ENCODE measurements around the gene MPZL2.

MPZL2 gene

GRCh38 chr11:118283037-118283636 lies 19.0 kb upstream of the MPZL2 start:
- no peak for DNase-seq

GRCh38 chr11:118282606-118283005 lies 18.5 kb upstream of the MPZL2 start:
- no peak for DNase-seq

- DNase-seq, result no peak
Measured at GRCh38 chr11:118281284-118281683, 17.2 kb upstream of the MPZL2 start.

DNA sequence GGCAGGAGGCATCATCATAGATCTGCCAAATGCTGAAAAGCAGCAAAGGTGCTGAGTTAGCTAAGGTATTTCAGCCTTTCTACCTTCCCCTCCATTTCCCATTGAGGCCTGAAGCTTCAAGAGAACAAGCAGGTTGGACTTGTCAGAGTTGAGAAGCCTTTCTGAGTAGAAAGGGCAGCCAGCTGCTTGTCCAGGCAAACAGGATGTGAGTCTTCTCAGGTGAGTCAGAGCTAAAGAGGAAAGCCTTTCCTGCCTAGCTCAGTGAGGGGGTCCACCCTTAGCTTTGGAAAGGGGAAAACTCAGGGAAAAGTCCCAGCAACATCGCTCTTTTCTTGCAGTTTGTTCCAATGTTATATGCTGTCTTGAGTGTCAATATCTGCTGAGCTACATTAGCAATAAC lies 13.2 kb upstream of the MPZL2 start:
- DNase-seq, result no peak

- DNase-seq, result no peak
Measured at GRCh38 chr11:118276422-118276821, 12.3 kb upstream of the MPZL2 start.

DNA sequence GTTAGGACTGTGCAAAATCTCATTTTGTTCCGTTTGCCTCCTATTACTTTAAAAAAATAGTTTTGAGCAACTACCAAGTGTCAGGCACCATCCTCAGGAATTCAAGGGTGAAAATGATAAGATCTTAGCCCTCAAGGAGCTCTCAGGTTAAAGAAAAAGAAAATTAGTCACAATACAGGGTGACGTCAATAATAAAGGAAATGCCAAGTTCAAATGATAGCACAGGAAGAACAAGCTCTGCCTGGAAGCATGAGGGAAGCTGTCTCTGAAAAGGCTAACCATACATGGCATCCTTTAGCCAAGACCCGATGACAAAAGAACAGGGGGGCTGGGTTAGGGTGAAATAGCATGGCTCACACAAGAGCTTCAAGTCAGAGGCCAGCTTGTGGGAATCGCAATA lies 11.1 kb upstream of the MPZL2 start:
- DNase-seq, result no peak

DNA sequence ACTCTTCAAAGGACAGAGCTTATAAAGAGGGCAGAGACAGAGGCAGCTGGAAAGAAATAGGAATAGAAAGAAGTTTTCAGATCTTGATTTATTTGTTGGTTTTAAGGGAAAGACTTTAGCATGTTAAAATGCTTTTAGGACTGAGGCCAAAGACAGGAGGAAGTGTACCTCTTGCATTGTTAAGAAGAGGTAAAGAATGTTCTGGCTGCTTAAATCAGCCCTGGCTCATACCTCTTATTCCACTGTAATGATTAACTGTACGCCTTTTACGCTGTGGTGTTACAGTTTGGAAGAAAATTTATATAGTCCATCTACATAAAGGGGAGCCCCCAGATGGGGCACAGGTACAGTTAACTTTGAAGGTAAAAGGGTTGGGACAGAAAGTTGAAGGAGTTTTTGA lies 10.1 kb upstream of the MPZL2 start:
- DNase-seq, result no peak

- no peak for DNase-seq
Measured at GRCh38 chr11:118272001-118272400, 7.9 kb upstream of the MPZL2 start.

GRCh38 chr11:118267486-118267885 lies 3.4 kb upstream of the MPZL2 start:
- DNase-seq, result no peak

- DNase-seq, result no peak
Measured at GRCh38 chr11:118265954-118266353, 1.9 kb upstream of the MPZL2 start.

GRCh38 chr11:118264569-118265465 lies 720 bp upstream of the MPZL2 start:
- DNase-seq, result no peak

- DNase-seq, result no peak
Measured at GRCh38 chr11:118263112-118263511, 985 bp downstream of the MPZL2 start.

DNA sequence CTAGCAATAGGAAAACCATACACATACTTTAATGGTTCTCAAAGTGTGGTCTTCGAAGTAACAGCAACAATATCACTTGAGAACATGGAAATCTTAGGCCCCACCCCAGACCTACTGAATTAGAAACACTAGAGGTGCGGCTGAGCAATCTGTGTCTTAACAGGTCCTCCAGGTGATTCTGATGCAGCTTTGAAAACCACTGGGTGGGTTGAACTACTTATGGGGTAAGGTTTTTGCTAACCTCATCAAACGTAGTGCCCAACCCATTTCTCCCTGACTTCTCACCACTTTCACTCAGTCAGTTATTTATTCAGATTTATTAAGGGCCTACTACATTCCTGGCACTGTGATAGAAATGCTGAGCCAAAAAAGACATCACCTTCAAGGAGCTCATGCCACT lies 3.7 kb downstream of the MPZL2 start:
- no peak for DNase-seq

DNA sequence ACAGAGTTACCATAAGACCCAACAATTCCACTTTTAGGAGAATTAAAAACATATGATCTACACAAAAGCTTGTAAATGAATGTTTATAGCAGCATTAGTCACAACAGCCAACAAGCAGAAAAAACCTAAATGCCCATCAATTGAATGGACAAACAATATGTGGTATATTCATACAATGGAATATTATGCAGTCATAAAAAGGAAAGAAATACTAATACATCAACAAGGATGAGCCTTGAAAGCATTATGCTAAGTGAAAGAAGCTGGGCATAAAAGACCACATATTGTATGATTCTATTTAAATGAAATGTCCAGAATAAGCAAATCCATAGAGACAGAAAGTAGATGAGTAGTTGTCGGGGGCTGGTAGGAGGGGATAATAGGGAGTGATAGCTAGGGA lies 5.0 kb downstream of the MPZL2 start:
- no peak for DNase-seq

GRCh38 chr11:118258410-118258809 lies 5.7 kb downstream of the MPZL2 start:
- no peak for DNase-seq

DNA sequence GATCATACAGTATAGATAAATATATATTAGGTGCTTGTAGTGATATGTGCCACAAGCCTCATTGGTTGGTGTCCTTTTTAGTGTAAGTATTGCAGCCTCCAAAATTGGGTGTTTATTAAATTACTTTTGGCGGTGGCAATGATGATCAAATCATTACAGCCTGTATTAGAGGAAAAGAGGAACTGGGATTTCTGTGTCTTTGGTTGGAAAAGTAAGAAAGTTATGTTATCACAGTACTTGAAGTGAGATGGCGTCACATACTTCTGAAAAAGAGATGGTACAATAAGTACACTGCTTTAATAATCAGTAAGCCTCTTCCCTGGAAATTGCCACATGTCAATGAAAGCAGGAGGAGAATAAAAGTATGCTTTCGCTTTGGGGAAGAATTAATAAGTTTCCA lies 11.4 kb downstream of the MPZL2 start:
- no peak for DNase-seq

- peak; percentile 90 for DNase-seq
Measured at GRCh38 chr11:118251858-118252652, 12.0 kb downstream of the MPZL2 start, which contains the start of gene MPZL3. Gene MPZL3, minus strand, starts transcription at chr11:118252365. Its CDS starts 71 bp downstream, at chr11:118252294.

DNA sequence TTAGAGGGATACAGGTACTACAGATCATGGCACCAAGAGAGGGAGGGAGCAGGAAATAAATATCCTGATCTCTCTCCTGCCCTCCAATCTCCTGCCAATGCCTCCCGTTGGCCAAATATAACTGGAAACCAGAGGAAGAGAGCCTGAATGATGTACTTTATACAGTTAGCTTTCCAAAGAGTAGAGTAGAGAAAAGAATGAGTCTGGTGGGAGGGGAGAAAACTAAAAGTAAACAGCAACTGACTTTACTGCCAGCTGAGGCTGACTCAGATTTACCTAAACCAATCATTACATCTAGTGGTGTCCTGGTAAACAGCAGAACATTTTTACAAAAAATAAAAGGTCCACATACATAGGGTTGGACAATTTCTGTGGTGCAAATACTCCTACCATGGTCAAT lies 17.1 kb downstream of the MPZL2 start:
- no peak for DNase-seq

- no peak for DNase-seq
Measured at GRCh38 chr11:118245936-118246562, 18.0 kb downstream of the MPZL2 start.

- no peak for DNase-seq
Measured at GRCh38 chr11:118243993-118244762, 19.9 kb downstream of the MPZL2 start.

GRCh38 chr11:118243161-118243560 lies 20.9 kb downstream of the MPZL2 start:
- no peak for DNase-seq

GRCh38 chr11:118241764-118242098 lies 22.4 kb downstream of the MPZL2 start:
- no peak for DNase-seq

Measured in activated CD8-positive, alpha-beta memory T cell treated with anti-CD3 and anti-CD28 coated beads, Interleukin-2, amount 50 U/mL, for 48 hours (primary cell).